Endothelial cell of umbilical vein (primary cell): Measurements from ENCODE around the gene TBC1D23.

ENCODE experiments used
- EZH2 ChIP-seq: IDR thresholded peaks from 2 replicates; pipeline ENCODE4 v1.6.1; 2012; ENCODE audit warnings: borderline replicate concordance, low read depth, mild to moderate bottlenecking, moderate library complexity, low read length, inconsistent platforms; ENCODE audit not compliant: severe bottlenecking
- GATA2 ChIP-seq: IDR thresholded peaks from 2 replicates; pipeline ENCODE4 v1.7.0; 2011; ENCODE audit warnings: low read depth, mild to moderate bottlenecking, moderate library complexity, mixed read lengths, low read length; ENCODE audit not compliant: insufficient read length, insufficient read depth
- POLR2A ChIP-seq: IDR thresholded peaks from 2 replicates; pipeline ENCODE4 v1.6.1; 2012; ENCODE audit warnings: low read depth, mild to moderate bottlenecking, control low read depth, low read length
- POLR2AphosphoS5 ChIP-seq: IDR thresholded peaks from 2 replicates; pipeline ENCODE4 v1.6.1; 2012; ENCODE audit warnings: low read depth, mild to moderate bottlenecking, control low read depth, low read length, moderate library complexity; ENCODE audit not compliant: insufficient read depth
- TF ChIP-seq, protein P1 (sequence below), 2 donors: IDR thresholded peaks; 1 replicate in 1 of 2; 2 replicates in 1 of 2; pipeline ENCODE4 v1.5.1; 2011; ENCODE audit warnings: low read length in 2 of 2, mild to moderate bottlenecking in 2 of 2, moderate library complexity in 2 of 2, control low read depth in 1 of 2, inconsistent platforms in 1 of 2, low read depth in 1 of 2; ENCODE audit not compliant: insufficient read depth in 1 of 2; ENCODE audit errors: extremely low read depth in 1 of 2

DNA sequence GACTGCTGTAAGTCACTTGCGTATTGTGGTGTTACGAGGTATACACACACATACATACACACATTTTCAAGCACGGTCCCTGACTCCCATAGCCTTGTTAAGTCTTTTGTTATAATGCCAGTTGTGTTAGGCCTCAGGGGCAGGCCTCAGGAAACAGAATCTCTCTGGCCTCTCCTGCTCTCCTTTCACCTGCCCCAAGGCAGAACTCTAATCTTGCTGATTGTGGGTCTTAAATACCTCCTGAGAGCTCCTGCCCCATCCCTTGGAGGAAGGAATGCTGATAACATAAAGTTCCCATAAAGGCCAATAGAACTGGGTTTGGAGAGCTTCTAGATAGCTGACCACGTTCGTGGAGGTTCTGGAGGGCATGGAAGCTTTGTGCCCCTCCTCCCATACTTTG lies 69.9 kb downstream of the TBC1D23 start:
- TF ChIP-seq, protein P1, sequence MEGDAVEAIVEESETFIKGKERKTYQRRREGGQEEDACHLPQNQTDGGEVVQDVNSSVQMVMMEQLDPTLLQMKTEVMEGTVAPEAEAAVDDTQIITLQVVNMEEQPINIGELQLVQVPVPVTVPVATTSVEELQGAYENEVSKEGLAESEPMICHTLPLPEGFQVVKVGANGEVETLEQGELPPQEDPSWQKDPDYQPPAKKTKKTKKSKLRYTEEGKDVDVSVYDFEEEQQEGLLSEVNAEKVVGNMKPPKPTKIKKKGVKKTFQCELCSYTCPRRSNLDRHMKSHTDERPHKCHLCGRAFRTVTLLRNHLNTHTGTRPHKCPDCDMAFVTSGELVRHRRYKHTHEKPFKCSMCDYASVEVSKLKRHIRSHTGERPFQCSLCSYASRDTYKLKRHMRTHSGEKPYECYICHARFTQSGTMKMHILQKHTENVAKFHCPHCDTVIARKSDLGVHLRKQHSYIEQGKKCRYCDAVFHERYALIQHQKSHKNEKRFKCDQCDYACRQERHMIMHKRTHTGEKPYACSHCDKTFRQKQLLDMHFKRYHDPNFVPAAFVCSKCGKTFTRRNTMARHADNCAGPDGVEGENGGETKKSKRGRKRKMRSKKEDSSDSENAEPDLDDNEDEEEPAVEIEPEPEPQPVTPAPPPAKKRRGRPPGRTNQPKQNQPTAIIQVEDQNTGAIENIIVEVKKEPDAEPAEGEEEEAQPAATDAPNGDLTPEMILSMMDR (IDR thresholded peaks at IDR 0.05; ENCODE audit: extremely low read depth in 1 of 2, insufficient read depth in 1 of 2, low read depth in 1 of 2, low read length in 2 of 2), result no peak
- TF ChIP-seq GATA2, result no peak
- no peak for TF ChIP-seq POLR2A
- TF ChIP-seq EZH2, result no peak
- TF ChIP-seq POLR2AphosphoS5, result no peak
